ENCODE measurements around the gene SDK1. TPM values are rescaled to one million over a fixed set of nuclear protein-coding genes. Genes with fewer than 3 reads are reported as not detected.

The SDK1 gene
- total RNA-seq, 4 donors from 2014 or later, result 1.3 to 5.0 (median 2.0) TPM

DNA sequence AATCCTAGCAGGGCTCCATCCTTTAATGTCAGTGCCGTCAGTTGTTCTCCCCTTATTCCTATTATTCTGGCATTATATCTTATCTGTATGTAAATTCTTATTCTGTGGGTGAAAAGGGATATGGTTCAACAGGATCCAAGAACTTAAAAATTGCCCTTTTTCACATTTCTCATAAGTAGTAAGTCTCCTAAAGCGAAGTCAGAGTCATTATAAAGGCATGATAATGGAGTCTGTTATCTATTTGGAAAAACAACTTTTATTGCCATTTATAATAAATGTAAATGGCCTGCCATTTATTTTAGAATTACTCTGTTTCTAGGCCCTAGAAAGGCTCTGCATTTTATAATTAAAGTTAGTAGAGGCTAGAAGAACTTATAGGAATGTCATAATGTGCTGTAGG is 31.3 kb downstream of the SDK1 start:
- 86 to 89% methylated on average over 2 of the region's 2 CpGs for whole genome bisulfite sequencing, 2 donors
- Histone ChIP-seq H3K27me3 (no peaks in the 10 kb centered on the region), H3K9me3 (no peaks in the 10 kb centered on the region), H3K36me3 (no peaks in the 10 kb centered on the region), H3K27ac (no peak overlapping the region), H3K4me1 (no peaks in the 10 kb centered on the region), H3K4me3 (replicated peaks in 1 of 3) (no peak overlapping the region)
- intact Hi-C loops (cut with DNase I), result no loop called here
- TF ChIP-seq, protein P1, sequence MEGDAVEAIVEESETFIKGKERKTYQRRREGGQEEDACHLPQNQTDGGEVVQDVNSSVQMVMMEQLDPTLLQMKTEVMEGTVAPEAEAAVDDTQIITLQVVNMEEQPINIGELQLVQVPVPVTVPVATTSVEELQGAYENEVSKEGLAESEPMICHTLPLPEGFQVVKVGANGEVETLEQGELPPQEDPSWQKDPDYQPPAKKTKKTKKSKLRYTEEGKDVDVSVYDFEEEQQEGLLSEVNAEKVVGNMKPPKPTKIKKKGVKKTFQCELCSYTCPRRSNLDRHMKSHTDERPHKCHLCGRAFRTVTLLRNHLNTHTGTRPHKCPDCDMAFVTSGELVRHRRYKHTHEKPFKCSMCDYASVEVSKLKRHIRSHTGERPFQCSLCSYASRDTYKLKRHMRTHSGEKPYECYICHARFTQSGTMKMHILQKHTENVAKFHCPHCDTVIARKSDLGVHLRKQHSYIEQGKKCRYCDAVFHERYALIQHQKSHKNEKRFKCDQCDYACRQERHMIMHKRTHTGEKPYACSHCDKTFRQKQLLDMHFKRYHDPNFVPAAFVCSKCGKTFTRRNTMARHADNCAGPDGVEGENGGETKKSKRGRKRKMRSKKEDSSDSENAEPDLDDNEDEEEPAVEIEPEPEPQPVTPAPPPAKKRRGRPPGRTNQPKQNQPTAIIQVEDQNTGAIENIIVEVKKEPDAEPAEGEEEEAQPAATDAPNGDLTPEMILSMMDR (IDR thresholded peaks at IDR 0.05), result no peak
- no peak for DNase-seq

GRCh38 chr7:3333861-3334260 is 32.8 kb downstream of the SDK1 start:
- Histone ChIP-seq H3K4me1 (no peaks in the 10 kb centered on the region), H3K9me3 (no peaks in the 10 kb centered on the region), H3K27me3 (no peaks in the 10 kb centered on the region), H3K4me3 (replicated peaks in 1 of 3) (no peak overlapping the region), H3K27ac (no peak overlapping the region), H3K36me3 (no peaks in the 10 kb centered on the region)
- TF ChIP-seq, protein P1 (IDR thresholded peaks at IDR 0.05), result no peak
- TF ChIP-seq POLR2A (IDR thresholded peaks at IDR 0.05), result no peak
- DNase-seq, result no peak
- WGBS, 2 donors, result 88 to 94% methylated on average over 2 of the region's 2 CpGs
- intact Hi-C loops (cut with DNase I), result no loop called here

GRCh38 chr7:3336042-3336665 is 35.1 kb downstream of the SDK1 start:
- H3K4me3 ChIP-seq (replicated peaks in 1 of 3), result no peak overlapping the region
- no peaks in the 10 kb centered on the region for H3K36me3 ChIP-seq
- 88 to 92% methylated on average over 3 to 5 of the region's 6 CpGs for WGBS, 2 donors
- H3K4me1 ChIP-seq, result no peaks in the 10 kb centered on the region
- DNase-seq, result no peak
- H3K27ac ChIP-seq, result no peak overlapping the region
- intact Hi-C loops (cut with DNase I), result no loop called here
- H3K9me3 ChIP-seq, result no peaks in the 10 kb centered on the region
- TF ChIP-seq, protein P1 (IDR thresholded peaks at IDR 0.05), result no peak
- TF ChIP-seq POLR2A (IDR thresholded peaks at IDR 0.05), result no peak
- H3K27me3 ChIP-seq, result no peaks in the 10 kb centered on the region

GRCh38 chr7:3338161-3338560 is 37.1 kb downstream of the SDK1 start:
- no peaks in the 10 kb centered on the region for H3K36me3 ChIP-seq
- H3K9me3 ChIP-seq, result no peaks in the 10 kb centered on the region
- H3K27ac ChIP-seq, result no peak overlapping the region
- no peaks in the 10 kb centered on the region for H3K27me3 ChIP-seq
- intact Hi-C loops (cut with DNase I), result no loop called here
- TF ChIP-seq POLR2A (IDR thresholded peaks at IDR 0.05), result no peak
- TF ChIP-seq, protein P1 (IDR thresholded peaks at IDR 0.05), result no peak
- no peak overlapping the region for H3K4me3 ChIP-seq (replicated peaks in 1 of 3)
- 18 to 20% methylated on average over 3 of the region's 3 CpGs for WGBS, 2 donors
- no peaks in the 10 kb centered on the region for H3K4me1 ChIP-seq
- DNase-seq, result no peak

DNA sequence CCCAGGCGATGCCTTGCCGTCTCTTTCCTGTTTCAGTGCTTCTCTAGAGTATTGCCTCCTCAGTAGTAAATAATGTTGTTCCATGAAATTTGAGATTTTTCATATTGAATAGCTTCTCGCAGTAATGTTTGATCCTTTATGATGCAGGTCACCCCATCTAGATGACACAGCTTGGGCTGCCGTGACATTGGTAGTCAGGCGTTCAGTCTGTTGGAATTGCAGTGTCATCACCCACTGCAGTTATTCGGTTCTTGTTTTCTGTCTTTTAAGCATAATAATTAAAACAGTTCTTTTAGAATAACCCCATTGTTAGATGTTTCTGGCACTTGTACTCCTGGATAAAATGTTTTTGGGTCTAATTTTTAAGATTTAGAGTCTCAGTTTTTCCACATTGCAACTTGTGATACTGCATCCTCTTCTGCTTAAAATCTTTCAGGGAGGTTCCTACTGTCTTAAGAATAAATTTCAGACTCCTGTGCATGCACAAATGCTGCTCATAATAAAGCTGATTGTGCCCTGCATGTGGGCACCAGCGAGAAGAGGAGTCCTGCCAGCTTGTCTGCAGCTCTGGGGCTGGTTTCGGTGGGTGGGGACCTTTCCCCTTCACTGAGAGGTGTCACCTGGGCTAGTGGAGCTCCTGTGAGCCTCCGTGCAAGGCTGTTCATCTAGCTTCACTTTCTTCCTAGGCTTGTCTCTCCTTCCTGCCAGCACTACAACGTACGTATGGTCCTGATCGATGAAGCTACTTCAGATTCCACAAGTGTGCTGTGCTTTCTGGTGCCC is 44.8 kb downstream of the SDK1 start:
- no peak for DNase-seq
- Histone ChIP-seq H3K4me3 (replicated peaks in 1 of 3) (no peak overlapping the region), H3K27ac (no peak overlapping the region), H3K27me3 (no peaks in the 10 kb centered on the region), H3K36me3 (no peaks in the 10 kb centered on the region), H3K4me1 (no peaks in the 10 kb centered on the region), H3K9me3 (no peaks in the 10 kb centered on the region)
- TF ChIP-seq POLR2A (IDR thresholded peaks at IDR 0.05), result no peak
- TF ChIP-seq, protein P1 (IDR thresholded peaks at IDR 0.05), result no peak
- 79 to 92% methylated on average over 12 of the region's 12 CpGs for WGBS, 2 donors
- intact Hi-C loops (cut with DNase I), result no loop called here
